Body of pancreas (tissue), 4 donors: Measurements from ENCODE around the gene TCTN1.

ENCODE experiments used
- CTCF ChIP-seq, 7 experiments: fragments of 450-650 bp in 4 of 7; fragments of 200-600 bp in 3 of 7; sonication (generic) in 3 of 7; IDR thresholded peaks; one replicate each; pipeline ENCODE4 v1.5.1; 2016 to 2019; ENCODE audit warnings: antibody characterized with exemption in 7 of 7
- POLR2A ChIP-seq, 3 donors: fragments of 450-650 bp; IDR thresholded peaks; one replicate each; pipeline ENCODE4 v1.6.1; 2016; ENCODE audit warnings: antibody characterized with exemption in 3 of 3, mild to moderate bottlenecking in 2 of 3

- no peak for TF ChIP-seq POLR2A (IDR thresholded peaks at IDR 0.05)
- no peak for TF ChIP-seq CTCF (IDR thresholded peaks at IDR 0.05)
Measured at GRCh38 chr12:110590059-110590458, 23.9 kb upstream of the TCTN1 start.
